Left kidney (tissue), 2 donors: Measurements from ENCODE around the gene RSRC1. TPM values are rescaled to one million over a fixed set of nuclear protein-coding genes. Genes with fewer than 3 reads are reported as not detected.
A peak's percentile ranks its signal among the peaks of the same experiment; 100 is the strongest.
"Not testable (repeated sequence)": the region's sequence is repeated elsewhere in the genome, so short reads cannot be mapped to it uniquely, and the experiment has no call there.

ENCODE experiments used
- DNase-seq: peaks from one replicate; pipeline ENCODE4 v3.0.0-alpha.2; 2013
- polyA plus RNA-seq: library from polyadenylated mRNA; unstranded; fragments of 120-200 nt; gene quantifications from one replicate; pipeline ENCODE4 v1.2.1, GENCODE V29; 2013; ENCODE audit not compliant: insufficient read length

The RSRC1 gene
- polyA plus RNA-seq, 1 donor = 40.0 TPM

DNA sequence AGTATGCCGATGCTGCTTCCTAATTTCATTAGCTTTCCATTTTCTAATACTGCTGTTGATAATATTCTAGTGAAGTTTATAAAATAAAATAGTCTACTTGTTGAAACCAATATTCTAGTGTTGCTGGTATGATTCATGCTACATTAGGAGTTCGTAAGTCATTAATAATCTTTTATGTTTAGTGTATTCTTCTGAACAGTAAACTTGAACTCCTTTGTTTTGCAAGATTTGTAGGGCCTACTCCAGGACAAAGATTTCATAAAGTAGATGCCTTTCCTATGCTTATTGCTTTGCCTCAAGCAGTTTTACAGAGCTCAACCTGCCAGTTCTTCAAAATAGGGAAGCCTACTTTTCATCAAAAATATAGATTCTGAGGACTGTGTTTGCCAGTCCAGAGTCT is 111.5 kb downstream of the RSRC1 start:
- no peak for DNase-seq

DNA sequence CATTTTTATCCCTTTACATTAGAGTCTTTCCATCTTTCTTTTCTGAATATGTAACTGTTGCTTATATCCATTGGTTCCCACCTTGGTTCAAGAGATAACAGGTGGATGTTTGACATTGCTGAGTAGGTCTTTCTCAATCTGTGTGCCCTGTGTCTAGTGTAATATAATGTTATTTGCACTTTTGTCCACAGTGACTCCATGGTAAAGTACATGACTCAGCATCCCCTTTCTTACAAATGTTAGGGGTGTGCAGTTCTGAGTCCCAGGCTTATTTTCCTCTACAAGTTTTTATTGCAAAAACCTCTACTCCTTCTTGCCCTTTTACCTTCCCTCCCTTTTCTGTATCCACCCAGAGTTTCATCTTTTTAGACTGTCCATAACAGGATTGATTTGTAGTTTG is 116.5 kb downstream of the RSRC1 start:
- DNase-seq = no peak

DNA sequence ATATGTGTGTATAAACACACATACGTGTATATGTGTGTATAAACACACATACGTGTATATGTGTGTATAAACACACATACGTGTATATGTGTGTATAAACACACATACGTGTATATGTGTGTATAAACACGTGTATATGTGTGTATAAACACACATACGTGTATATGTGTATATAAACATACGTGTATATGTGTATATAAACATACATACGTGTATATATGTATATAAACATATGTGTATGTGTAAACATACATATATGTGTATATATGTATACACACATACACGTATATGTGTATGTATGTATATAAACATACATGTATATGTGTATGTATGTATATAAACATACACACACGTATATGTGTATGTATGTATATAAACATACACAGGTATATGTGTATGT is 119.1 kb downstream of the RSRC1 start:
- not testable (repeated sequence) for DNase-seq

DNA sequence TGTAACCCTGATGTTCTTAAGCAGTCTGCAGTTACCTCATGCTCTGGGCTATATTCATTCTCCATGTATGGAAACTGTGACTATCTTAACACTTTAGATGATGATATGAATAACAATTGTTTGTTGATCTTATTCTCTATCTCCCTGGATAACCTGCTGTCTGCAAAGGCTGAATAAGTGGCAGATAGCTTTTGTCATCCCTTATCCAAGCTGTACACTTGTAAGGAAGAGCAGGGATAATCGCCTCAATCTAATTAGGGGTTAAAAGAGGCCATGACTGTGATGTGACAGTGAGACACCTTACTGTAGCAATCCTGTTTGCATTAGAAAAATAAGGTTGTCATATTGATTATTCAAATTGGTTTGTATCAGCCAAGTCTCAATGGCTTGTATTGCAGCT is 123.9 kb downstream of the RSRC1 start:
- no peak for DNase-seq

DNA sequence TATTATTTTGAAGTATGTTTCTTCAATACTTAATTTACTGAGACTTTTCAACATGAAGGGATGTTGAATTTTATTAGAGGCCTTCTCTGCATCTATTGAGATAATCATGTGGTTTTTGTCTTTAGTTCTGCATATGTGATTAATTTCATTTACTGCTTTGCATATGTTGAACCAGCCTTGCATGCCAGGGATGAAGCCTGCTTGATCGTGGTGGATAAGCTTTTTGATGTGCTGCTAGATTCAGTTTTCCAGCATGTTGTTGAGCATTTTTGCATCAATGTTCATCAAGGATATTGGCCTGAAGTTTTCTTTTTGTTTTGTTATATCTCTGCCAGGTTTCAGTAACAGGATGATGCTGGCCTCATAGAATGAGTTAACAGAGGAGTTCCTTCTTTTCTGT is 134.4 kb downstream of the RSRC1 start:
- no peak for DNase-seq

DNA sequence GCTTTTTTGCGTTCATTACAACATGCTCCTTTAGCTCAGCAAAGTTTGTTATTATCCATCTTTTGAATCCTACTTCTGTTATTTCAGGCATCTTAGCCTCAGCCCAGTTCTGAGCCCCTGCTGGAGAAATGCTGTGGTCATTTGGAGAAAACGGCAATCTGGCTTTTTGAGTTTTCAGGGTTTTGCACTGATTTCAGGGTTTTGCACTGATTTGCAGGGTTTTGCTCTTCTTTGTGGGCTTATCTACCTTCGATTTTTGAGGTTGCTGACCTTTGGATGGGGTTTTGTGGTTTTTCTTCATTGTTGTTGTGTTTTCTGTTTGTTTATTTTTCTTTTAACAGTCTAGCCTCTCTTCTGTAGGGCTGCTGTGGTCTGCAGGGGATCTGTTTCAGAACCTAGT is 137.4 kb downstream of the RSRC1 start:
- no peak for DNase-seq

DNA sequence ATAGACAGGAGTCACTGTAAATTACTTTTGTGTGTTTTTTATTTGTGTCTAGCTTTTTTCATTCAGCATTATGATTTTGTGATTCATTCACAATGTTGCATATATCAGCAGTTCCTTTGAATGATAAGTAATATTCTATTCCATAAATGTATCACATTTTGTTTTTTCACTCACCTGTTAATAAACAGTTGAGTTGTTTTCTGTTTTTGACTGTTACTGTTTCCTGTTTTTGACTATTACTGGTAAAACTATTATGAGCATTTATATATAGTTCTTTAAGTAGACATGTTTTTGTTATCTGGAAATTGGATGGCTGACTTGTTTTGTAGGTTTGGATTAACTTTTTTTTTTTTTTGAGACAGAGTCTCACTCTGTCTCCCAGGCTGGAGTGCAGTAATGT is 138.4 kb downstream of the RSRC1 start:
- DNase-seq = no peak

DNA sequence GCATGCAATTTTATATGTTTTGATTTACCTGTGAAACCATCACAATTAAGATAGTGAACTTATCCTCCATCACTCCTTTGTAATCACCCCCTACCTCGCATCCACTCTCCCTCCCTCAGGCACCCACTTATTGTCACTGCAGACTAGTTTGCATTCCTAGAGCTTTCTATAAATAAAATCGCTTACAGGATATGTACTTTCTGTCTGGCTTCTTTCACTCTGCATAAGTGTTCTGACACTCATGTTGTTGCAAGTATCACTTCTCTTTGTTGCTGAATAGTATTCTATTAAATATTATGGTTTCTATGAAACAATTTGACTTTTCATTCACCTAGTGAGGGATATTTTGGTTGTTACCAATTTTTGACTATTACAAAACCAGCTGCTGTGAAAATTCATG is 139.3 kb downstream of the RSRC1 start:
- no peak for DNase-seq

DNA sequence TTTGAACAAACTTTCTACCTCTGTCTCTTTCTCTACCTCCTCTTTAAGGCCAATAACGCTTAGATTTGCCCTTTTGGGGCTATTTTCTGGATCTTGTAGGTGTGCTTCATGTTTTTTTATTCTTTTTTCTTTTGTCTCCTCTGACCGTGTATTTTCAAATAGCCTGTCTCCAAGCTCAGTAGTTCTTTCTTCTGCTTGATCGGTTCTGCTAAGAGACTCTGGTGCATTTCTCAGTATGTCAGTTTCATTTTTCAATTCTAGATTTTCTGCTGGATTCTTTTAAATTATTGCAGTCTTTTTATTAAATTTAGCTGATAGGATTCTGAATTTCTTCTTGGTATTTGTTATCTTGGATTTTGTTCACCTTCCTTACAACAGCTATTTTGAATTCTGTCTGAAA is 148.7 kb downstream of the RSRC1 start:
- no peak for DNase-seq

DNA sequence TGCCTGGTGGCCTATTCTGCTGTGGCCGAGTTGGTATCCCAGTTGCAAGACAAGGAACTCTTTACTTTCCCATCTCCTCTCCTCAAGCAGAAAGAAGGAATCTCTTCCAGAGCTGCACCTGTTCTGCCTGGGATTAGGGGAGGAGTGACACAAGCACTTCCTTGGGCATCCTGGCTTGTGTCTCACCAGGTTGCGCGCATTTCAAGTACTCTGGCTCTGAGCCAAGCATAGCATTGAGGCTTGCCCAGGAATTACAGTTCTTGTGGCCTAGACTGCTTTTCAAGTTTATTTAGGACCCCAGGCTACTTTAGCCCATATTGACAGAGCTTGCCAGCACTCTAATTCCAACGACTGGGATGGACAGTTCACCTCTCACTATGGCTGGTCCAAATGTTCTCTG is 150.5 kb downstream of the RSRC1 start:
- DNase-seq = no peak

DNA sequence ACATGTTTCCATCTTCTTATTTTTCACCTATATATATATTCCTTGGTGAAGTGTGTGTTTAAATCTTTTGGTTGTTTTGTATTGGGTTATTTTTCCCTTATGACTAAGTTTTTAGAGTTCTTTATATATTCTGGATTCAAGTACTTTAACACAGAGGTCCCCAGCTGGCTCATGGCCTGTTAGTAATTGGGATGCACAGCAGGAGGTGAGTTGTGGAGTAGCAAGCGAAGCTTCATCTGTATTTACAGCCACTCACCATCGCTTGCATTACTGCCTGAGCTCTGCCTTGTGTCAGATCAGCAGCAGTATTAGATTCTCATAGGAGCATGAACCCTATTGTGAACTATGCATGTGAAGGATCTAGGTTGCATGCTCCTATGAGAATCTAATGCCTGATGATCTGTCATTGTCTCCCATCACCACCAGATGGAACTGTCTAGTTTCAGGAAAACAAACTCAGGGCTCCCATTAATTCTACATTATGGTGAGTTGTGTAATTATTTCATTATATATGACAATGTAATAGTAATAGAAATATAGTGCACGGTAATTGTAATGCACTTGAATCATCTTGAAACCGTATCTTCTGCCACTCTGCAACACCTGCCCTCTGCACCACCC is 151.6 kb downstream of the RSRC1 start:
- no peak for DNase-seq

DNA sequence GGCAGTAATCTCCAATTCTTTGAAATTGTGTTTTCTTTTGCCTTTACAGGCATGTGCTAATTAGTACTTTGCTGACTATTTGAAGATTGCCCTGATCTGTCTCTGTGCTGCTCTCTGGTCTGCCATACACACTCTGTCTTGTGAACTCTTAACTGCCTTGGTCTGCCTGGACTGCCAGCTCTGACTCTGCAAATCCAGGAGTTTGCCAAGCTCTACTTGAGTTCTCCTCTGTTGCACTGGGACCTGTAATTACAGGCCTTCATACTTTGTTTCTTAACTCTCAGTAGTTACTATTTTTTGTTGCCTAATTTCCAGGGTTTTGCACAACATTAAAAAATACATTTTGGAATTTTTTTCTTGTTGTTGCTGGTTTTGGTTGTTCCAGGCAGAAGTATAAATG is 155.0 kb downstream of the RSRC1 start:
- DNase-seq = no peak

DNA sequence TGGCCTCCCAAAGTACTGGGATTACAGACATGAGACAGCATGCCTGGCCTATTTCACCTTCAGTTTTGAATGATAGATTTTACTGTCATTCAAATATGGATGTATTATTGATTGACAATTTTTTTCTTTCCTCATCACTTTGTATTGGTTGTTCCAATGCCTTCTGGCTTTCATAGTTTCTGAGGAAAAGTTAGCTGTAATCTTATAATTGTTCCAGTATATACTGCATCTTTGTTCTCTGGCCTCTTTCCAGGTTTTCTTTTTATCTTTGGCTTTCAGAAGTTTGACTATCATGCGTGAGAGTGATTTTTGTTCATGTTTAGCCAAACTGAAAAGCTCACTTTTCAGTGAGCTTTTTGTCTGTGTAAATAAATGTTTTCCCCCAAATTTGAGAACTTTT is 157.1 kb downstream of the RSRC1 start:
- DNase-seq = no peak

DNA sequence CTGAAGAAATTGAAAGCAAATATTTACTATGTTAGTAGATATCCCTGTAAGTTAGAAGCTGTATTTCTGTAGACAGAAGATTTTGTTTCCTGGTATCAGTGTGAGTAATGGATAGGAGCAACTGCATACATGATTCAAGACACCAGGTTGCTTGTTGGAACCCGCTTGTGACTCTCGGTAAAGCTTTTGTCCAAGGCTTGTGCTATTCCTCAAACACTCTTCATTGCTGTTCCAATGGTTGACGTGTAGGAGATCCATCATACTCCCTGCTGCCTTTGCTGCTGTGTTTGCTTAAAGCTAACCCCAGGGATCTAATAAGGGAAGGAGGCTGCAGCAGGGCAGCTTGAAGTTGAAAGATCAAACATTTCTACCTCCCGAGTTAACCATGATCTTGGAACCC is 160.1 kb downstream of the RSRC1 start:
- no peak for DNase-seq

DNA sequence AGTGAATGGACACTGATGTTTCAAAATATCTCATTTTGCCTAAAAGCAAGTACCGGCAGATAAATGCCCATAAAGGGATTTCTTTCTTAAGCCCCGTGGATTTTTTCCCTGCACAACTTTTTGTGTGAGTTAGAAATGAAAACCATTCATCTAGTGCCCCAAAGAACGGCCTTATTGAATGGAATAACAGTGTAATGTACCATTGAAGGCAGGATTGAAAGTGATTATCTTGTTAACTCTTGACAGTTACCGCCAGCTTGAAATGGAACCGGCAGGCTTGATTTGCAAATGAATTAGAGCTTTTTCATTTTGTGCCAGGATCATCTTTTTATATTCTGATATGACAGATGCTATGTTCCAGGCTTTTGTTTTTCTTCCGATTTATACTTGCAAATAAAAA is 162.2 kb downstream of the RSRC1 start:
- DNase-seq = no peak

DNA sequence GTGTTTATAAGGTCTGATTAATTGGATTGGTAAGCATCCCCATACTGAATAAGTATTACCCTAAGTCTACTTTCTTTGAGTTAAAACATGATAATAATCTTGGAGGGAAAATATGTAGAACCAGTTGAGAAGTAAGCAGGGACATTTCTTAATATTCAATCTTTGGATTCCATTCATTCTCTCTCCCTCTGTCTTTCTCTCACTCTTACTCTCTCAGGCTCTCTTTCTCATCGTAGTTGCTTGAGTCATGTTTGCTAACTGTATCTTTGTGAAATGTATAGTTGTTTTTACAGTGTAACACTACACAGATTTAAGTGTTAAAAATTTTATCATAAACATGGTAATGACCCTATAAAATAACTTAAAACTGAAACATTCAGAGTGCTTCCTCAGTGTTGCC is 163.8 kb downstream of the RSRC1 start:
- no peak for DNase-seq

DNA sequence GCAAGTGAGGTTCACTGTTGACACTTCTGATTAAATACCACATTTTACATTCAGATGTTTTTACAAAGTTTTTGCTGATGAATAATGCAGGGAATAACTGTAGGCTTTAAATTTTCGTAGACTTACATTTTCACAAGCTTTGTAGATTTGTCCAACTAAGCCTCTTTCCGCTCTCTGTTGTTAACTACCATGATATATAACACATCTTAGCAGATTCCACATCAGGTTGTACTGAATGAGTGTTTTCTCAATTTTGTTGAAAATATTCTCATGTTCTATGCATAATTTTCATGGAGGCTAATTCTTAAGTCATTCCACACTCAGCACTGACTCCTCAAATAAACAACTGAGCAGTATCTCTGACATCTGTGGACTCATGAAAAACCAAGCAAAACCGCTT is 168.3 kb downstream of the RSRC1 start:
- no peak for DNase-seq

DNA sequence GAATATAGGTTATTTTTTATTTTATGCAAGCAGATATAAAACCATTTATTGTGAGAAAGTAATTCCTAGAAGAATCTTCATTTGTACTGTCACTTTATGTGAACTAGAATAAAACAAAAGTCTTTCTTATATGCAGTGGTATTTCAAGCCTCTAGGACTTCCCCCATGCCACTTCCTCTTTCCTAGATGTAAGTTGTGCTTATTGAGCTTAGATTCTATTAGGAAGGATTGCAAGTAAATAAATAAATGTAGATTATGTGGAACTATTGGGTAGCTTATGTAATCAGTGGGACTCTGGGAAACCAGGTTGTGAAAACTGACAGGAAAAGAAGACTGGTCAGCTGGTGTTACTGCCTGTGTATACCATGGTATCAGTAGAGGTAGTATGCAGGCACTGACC is 169.7 kb downstream of the RSRC1 start:
- DNase-seq = no peak

DNA sequence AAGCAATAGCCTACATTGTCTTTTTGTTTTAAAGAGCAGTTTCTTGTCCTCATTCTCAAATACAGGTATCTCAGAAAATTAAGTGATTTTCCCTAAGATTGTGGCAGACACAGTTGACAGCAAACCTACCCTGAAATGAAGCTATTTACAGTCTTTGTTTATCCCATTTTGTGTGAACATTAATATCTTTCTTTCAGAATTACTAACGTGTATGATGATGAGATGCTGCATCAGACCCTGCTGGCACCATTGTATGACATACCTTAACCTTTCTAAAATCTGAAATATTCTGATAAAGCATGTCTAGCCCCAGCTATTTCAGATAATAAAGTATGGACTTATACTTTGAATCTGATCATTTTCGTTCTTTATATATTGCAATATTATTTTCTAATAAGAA is 185.9 kb downstream of the RSRC1 start:
- DNase-seq = no peak

DNA sequence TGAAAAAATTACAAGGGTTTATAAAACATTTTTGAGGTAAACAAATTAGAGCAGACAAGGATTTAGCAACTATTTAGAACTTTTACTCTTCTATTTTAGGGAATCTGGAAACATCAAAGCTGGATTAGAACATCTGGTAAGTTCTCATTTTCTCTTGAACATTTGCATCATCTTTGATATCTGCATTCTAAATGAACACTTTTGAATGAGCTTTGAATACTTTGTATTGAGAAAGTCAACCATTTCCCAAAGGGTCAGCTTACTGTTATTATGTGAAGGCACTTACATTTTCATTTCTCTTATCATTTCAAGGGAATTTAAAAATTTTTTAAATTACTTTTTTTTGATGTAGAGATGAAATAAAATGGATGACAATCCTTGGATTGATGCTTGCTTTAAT is 188.1 kb downstream of the RSRC1 start:
- no peak for DNase-seq

DNA sequence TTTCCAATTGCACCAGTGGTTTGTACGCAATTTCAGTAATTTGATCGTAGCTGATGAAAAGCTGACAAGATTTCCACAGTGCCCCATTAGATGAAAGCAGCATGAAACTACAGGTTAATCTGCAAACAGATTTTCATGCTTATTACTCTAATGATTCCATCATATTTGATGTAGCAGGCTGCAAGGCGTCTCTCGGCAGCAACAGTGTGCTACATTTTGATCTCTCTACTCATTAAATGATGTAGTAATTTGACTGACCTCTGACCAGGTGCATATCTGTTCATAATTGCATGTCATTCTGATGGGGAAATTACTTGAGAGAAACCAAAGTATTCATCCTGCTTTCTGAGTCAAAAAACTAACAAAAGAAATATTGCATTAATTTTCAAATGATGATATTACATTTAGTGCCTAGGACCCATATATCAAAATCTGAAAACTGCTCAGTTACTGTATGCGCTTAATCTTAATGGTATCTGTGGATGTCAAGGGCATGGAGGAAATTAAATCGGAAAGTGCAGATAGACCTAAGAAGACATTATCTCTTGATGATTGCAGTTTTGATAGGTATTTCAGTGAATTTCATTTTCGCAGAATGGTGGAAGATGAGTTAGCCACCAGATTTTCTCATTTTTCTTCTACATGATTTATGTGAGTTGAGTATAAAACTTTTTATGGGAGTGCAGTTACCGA is 198.5 kb downstream of the RSRC1 start:
- no peak for DNase-seq

DNA sequence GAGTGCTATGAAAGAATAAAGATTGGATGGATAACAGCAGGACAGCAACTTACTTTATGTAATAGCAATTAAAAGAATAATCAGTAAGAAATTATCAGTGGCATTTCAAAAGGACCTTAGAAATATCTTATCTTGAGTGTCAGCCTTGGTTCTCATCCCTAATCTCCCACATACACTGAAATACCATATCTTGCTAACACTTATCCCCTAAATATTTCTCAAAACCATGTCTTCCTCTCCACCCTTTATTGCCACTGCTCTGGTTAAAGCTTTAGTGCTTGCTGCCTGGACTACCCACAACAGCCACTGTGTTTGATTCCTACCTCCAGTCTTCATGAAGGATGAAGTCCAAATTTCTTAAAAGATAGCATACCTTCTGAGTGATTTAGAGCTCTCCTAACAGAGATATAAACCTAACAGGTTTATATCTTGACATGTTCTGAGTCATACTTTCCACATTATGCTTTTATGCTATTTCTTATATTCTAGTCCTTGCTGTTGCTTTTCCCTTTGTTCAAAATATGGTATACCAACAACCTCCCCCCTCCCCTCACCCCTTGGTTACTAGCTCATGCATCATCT is 202.8 kb downstream of the RSRC1 start:
- DNase-seq = no peak

DNA sequence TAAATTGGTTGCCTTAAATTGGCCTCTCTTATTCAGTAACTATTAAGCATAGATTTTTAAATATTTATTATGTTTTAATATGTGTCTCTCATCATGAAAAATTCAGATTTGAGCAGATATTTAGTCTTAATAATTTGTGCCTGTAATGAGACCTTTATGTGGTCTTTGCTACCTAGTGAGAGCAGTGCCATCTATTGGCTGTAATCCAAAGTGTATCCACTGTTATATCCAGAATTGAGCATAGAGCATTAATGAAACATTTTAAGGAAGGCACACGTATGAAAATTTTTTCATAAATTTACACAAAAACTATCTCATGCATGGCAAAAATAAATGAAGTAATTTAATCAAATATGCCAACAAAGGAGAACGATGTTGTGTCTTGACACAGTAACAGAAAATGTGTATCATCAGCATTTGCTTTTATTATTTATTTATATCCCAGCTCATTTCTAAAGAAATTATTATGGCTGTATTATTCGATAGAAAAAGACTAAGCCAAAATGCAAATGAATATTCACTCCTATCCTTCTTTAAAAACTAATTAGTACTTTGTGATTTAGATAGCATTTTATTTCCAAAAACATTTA is 203.5 kb downstream of the RSRC1 start:
- peak; percentile 18 for DNase-seq
